Activated B cell treated with CpG ODN at 0.5 μM for 24 hours (primary cell): ENCODE measurements around the gene TRIM17. TPM values are rescaled to one million over a fixed set of nuclear protein-coding genes. Genes with fewer than 3 reads are reported as not detected.

ENCODE experiments used
- ATAC-seq: fragments of 200-7000 bp; cut with Tn5 transposase; one replicate; pipeline ENCODE4 v1.10.0; 2021; ENCODE audit warnings: low read depth, mild to moderate bottlenecking, moderate library complexity
- CTCF ChIA-PET: fragments of 350-600 bp; sonication (Branson Sonifier 250); formaldehyde crosslinking; loops from one replicate; lab custom pipeline; 2021; ENCODE audit warnings: antibody characterized with exemption; lab: Charles Lee
- POLR2A ChIA-PET: fragments of 350-600 bp; sonication (Branson Sonifier 250); formaldehyde crosslinking; loops from one replicate; lab custom pipeline; 2021; ENCODE audit warnings: antibody characterized with exemption; lab: Charles Lee
- DNase-seq: peaks from one replicate; pipeline ENCODE4 v3.0.0; 2022
- H3K27ac Mint-ChIP-seq: one replicate; pipeline ENCODE4 v1.8.0; 2020; ENCODE audit warnings: mixed read lengths
- H3K27me3 Mint-ChIP-seq: one replicate; pipeline ENCODE4 v1.8.0; 2021; ENCODE audit warnings: mixed read lengths
- H3K36me3 Mint-ChIP-seq: one replicate; pipeline ENCODE4 v1.8.0; 2021; ENCODE audit warnings: low read depth, mixed read lengths
- H3K4me1 Mint-ChIP-seq: one replicate; pipeline ENCODE4 v1.8.0; 2021; ENCODE audit warnings: mixed read lengths
- H3K4me3 Mint-ChIP-seq: one replicate; pipeline ENCODE4 v1.8.0; 2020; ENCODE audit warnings: mild to moderate bottlenecking, mixed read lengths
- H3K9me3 Mint-ChIP-seq: one replicate; pipeline ENCODE4 v1.8.0; 2020; ENCODE audit warnings: mixed read lengths
- intact Hi-C: fragments of 100-400 bp; cut with micrococcal nuclease; formaldehyde crosslinking; loops from one replicate; pipeline ENCODE4 v1.15.1; 2024
- total RNA-seq: library from RNA; stranded (reverse); gene quantifications from 2 replicates; pipeline ENCODE4 v1.2.3, GENCODE V29; 2022
- TF ChIP-seq, protein P1 (sequence below): fragments of 200-600 bp; IDR thresholded peaks from one replicate; pipeline ENCODE4 v1.8.0; 2022; ENCODE audit warnings: antibody characterized with exemption, mild to moderate bottlenecking

Gene TRIM17
- total RNA-seq, 1 donor from 2014 or later, result not detected

GRCh38 chr1:228463559-228464455 is 47.1 kb upstream of the TRIM17 start:
- Mint-ChIP-seq H3K9me3 (no peaks in the 10 kb centered on the region), H3K4me3 (peak overlapping the region; percentile 75), H3K4me1 (peaks cover 30% of the 10 kb centered on the region), H3K27me3 (peaks cover 72% of the 10 kb centered on the region), H3K27ac (no peak overlapping the region), H3K36me3 (no peaks in the 10 kb centered on the region)
- TF ChIP-seq, protein P1, sequence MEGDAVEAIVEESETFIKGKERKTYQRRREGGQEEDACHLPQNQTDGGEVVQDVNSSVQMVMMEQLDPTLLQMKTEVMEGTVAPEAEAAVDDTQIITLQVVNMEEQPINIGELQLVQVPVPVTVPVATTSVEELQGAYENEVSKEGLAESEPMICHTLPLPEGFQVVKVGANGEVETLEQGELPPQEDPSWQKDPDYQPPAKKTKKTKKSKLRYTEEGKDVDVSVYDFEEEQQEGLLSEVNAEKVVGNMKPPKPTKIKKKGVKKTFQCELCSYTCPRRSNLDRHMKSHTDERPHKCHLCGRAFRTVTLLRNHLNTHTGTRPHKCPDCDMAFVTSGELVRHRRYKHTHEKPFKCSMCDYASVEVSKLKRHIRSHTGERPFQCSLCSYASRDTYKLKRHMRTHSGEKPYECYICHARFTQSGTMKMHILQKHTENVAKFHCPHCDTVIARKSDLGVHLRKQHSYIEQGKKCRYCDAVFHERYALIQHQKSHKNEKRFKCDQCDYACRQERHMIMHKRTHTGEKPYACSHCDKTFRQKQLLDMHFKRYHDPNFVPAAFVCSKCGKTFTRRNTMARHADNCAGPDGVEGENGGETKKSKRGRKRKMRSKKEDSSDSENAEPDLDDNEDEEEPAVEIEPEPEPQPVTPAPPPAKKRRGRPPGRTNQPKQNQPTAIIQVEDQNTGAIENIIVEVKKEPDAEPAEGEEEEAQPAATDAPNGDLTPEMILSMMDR, result no peak
- ChIA-PET CTCF (no interaction called here), POLR2A (interaction anchor here (1.8 kb wide), 1 partner anchor 23 kb away, joined by 7 read pairs; no protein-coding TSS in a partner anchor)
- ATAC-seq (peak; percentile 31), DNase-seq (no peak)
- intact Hi-C loops, result loop anchor here (2.0 to 5.0 kb wide), 2 partner anchors 23 to 968 kb away; partner anchors contain the start of genes ACTA1 and RNF187

GRCh38 chr1:228463009-228463558 is 46.4 kb upstream of the TRIM17 start:
- Mint-ChIP-seq H3K36me3 (no peaks in the 10 kb centered on the region), H3K9me3 (no peaks in the 10 kb centered on the region), H3K4me1 (peaks cover 35% of the 10 kb centered on the region), H3K27me3 (peaks cover 68% of the 10 kb centered on the region), H3K4me3 (peak overlapping the region; percentile 75), H3K27ac (no peak overlapping the region)
- POLR2A ChIA-PET, result no interaction called here
- ATAC-seq, result no peak
- TF ChIP-seq, protein P1, result no peak
- intact Hi-C loops, result loop anchor here (5.0 kb wide), 1 partner anchor 969 kb away; the partner anchor contains the start of gene ACTA1
- no peak for DNase-seq
- CTCF ChIA-PET, result no interaction called here

GRCh38 chr1:228462560-228462959 is 45.9 kb upstream of the TRIM17 start:
- ChIA-PET POLR2A (no interaction called here), CTCF (no interaction called here)
- no peak overlapping the region for H3K4me3 Mint-ChIP-seq
- no peak for DNase-seq
- no peak for ATAC-seq
- H3K27me3 Mint-ChIP-seq, result peaks cover 66% of the 10 kb centered on the region
- TF ChIP-seq, protein P1, result no peak
- H3K4me1 Mint-ChIP-seq, result peaks cover 40% of the 10 kb centered on the region
- no peak overlapping the region for H3K27ac Mint-ChIP-seq
- no peaks in the 10 kb centered on the region for H3K36me3 Mint-ChIP-seq
- intact Hi-C loops, result loop anchor here (5.0 kb wide), 1 partner anchor 970 kb away; the partner anchor contains the start of gene ACTA1
- H3K9me3 Mint-ChIP-seq, result no peaks in the 10 kb centered on the region

GRCh38 chr1:228460821-228461220 is 44.2 kb upstream of the TRIM17 start:
- no peaks in the 10 kb centered on the region for H3K9me3 Mint-ChIP-seq
- CTCF ChIA-PET, result no interaction called here
- TF ChIP-seq, protein P1, result no peak
- DNase-seq (no peak), ATAC-seq (no peak)
- H3K4me1 Mint-ChIP-seq, result peaks cover 49% of the 10 kb centered on the region
- no peak overlapping the region for H3K27ac Mint-ChIP-seq
- H3K27me3 Mint-ChIP-seq, result peaks cover 49% of the 10 kb centered on the region
- no peaks in the 10 kb centered on the region for H3K36me3 Mint-ChIP-seq
- H3K4me3 Mint-ChIP-seq, result no peak overlapping the region
- POLR2A ChIA-PET, result no interaction called here
- intact Hi-C loops, result loop anchor here (5.0 kb wide), 1 partner anchor 971 kb away; the partner anchor contains the start of gene ACTA1
